GM18519 (cell line): ENCODE data around the gene PTTG1IP2.
"Not testable (repeated sequence)": the region's sequence is repeated elsewhere in the genome, so short reads cannot be mapped to it uniquely, and the experiment has no call there.

Experiments used
- ATAC-seq: cut with Tn5 transposase; IDR thresholded peaks from one replicate; pipeline ENCODE4 v1.9.1; 2021; ENCODE audit warnings: mild to moderate bottlenecking, moderate library complexity; ENCODE audit not compliant: unreplicated experiment, low FRiP score

Gene PTTG1IP2

DNA sequence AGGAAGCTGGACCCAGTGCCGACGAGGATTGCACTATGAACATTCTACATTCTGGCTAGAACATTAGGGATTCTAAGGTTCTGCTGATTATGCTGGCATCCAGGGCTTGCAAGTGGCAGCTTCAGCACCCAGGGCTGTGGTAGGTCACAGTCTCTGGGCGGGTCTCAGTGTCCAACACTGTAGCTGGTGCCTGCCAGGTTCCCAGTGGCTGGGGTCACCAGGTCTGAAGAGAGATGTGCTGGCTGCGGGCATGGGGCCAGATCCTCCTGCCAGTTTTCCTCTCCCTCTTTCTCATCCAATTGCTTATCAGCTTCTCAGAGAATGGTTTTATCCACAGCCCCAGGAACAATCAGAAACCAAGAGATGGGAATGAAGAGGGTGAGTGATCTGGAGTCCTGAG, at the start of gene PTTG1IP2:
TSS of gene PTTG1IP2 (plus strand) at position 86 of the 400 bp plus-strand sequence. CDS start at position 234, 148 bp downstream.
- ATAC-seq = no peak

DNA sequence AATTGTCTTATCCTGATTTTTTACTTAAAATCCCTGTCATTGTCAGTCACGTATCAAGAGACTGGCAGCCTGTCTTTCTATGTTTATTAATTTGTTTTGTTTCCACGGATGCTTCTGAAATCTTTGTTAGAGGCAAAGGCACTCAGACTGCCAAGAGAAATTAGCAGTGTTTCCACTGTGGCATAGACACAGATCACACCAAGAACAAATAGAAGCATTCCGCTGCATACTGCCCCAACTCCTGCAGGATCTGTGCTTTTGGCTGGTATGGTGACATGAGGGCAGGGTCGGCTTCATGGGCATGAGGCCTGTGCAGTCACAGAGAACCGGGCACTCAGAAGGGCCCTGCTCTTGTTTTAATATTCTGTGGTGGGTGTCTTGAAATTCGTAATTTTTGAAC, 47.8 kb upstream of the PTTG1IP2 start:
- ATAC-seq = no peak

DNA sequence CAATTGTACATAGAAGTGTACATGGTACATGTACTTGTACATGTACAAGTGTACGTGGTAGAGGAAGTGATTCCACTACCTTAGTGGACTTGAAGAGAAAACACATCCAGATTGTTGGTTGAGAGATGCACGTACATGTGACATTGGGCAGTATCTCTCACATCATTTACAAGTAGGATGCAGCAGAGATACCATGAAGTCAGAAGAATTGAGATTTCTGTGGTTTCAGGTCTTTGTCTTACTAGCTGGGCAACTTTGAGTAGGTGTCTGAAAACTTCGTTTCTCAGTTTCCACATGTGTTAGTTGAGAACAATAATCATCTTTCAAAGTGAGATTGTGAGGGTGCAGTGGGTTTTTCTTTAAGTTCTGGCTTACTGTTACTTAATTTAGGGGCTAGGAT, 44.7 kb upstream of the PTTG1IP2 start:
- peak; percentile 98 for ATAC-seq

DNA sequence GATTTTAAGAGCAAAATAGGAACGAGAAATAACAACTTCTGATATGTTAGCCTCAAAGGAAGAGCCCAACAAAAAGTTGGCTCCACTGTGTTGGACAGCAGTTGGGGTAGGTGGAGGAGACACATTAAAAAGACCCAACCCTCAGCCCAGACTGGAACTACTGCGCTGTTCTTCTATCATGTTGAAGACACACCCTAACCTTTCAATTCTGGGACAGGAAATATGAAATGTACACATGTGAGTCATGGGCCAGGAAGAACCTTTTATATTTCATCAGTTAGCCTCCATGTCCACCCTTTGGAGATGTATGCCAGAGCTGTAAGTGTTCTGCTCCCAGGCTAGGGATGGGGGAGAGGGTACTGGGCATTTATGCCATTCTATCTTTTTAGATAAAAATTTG, 44.1 kb upstream of the PTTG1IP2 start:
- ATAC-seq = no peak

DNA sequence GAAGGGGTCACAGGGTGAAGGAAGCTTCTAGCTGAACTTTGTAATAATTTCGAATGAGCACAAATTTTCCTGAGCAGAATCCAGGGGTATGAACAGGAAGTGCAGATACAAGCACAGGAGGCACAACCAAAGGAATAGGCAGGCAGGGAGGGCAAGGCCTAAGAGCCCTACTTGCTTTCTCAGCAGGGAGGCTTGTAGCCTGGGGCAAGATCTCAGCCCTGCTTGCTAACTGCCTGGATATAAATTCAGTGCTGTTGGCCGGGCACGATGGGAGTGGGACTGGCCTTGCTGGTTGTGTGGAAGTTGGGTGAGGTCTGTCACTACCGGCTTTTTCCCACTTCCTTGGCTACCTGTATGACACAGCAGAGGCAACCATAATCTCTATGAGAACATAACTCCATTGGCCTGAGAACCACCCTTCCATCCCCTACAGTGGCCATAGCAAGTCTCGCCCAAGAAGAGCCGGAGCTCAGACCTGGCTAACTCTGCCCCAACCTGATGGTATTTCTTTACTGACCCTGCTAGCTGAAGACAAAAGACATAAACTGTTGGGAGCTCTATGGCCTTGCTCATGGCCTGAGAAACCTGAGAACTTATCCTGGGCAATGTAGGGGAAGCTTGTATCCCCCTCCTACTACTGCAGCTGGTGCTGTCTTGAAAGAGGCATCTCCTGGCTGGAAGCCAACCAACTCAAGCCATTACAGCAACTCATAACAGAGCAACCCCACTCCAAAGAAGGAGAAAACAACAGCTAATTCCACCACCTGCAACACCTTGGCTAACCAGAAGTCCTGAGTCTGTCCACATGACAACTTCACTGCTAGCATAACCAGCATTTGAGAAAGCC, 38.6 kb upstream of the PTTG1IP2 start:
- no peak for ATAC-seq

DNA sequence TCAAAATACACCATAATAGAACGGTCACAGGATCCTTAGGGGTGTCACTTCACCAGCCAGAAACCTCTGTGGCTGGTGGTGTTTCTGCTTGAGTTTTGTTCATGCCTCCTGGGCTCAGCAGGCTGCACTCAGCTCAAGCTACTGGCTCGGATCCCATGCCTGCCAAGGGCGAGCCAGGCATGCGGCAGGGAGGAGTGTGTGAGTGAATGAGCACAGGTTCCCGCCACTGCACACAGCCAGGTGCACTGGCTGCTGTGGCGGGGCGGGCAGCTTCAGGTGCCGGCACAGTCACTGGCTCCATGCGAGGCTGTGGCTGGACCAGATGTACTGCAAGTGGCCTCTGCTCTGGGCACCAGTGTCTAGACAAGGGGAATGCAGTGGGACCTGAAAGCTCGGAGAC, 36.7 kb upstream of the PTTG1IP2 start:
- no peak for ATAC-seq

DNA sequence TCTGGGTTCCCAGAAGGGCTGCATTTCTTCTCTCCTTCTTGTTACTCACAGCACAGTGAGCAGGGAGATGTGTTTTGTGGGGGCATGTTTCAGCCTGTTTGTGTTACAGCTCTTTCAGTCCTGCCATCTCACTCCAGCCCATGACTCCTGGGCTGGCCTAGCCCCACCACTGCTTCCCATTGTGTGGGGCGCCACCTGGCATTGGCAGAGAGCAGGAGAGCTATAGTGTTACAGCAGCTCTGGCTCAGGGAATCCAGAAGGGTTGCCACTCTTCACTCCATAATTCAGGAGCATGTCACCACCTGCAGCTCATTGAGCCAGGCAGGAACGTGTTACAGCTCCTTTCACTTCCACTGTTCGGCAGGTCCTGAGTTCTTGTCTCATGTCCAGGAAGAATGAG, 36.2 kb upstream of the PTTG1IP2 start:
- no peak for ATAC-seq

DNA sequence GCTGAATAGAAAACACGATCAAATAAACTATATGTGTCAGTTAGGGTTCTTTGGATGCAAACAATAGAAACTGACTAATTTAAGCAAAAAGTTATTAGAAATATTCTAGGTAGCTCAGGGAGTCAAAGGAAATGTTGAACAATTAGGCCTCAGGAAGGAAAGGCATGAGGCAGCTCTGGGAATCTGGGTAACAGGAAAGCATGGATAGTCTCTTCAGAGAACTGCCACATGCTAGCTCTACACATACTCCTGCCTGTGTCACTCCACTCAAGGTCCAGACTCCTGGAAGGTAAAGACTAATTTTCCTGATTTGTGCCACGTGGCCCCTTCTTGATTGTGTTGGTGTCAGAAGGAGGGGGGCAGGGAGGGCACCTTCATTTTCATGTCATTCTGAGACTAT, 23.8 kb upstream of the PTTG1IP2 start:
- ATAC-seq = no peak

DNA sequence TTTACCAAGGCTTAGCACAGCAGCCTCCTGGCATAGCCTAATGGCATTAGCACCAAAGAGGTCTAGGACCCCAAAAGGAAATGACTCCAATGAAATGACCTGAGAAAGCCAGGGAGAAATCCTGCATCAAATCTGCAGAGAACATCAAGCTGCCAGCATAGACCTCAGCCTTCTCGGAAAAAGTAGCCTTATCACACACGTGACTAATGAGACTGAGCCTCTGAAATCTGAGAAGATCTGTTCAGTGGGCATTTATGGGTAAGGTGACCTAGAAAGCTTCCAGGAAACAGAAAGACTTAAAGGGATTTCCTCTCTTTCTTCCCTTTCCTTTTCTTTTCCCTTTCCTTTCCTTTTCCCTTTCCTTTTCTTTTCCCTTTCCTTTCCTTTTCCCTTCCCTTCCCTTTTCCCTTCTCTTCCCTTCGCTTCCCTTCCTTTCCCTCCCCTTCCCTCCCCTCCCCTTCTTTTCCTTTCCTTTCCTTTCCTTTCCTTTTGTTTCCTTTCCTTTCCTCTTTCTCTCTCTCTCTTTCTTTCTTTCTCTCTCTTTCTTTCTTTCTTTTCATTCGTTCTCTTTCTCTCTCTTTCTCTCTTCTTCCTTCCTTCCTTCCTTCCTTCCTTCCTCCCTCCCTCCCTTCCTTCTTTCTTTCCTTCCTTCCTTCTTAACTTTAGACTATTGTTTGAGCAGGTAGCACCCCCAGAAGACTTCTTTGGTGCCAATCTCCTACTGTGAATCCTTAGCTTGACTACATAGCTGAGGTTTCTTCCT, 23.1 kb upstream of the PTTG1IP2 start:
- no peak for ATAC-seq

DNA sequence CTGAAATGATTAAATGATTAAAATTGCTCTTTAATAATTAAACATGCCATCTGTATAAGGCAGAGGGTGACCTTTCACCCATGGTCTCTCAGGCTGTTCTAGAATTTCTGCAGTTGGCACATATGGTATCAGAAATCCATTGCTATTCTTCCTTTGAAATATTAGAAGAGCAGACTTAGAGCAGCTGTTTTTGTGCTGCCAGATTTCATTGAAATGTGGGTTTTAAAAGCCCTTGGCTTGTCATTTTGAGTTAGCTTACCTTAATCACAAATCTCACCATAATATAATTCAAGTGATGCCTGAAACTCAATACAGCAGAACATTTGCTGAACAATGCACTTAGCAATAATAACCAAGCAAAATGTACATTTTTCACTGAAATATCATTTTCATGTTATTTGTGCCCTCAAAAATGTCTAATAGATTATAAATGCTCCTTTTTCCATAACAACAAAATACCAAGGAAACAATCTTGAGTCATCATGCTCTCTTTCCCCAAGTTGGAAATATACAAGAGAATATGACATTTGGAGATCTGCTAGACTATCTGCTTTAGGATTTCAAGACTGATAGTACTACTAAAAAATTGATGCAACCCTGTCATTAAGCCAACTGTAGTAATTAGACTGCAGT, 16.1 kb upstream of the PTTG1IP2 start:
- no peak for ATAC-seq

DNA sequence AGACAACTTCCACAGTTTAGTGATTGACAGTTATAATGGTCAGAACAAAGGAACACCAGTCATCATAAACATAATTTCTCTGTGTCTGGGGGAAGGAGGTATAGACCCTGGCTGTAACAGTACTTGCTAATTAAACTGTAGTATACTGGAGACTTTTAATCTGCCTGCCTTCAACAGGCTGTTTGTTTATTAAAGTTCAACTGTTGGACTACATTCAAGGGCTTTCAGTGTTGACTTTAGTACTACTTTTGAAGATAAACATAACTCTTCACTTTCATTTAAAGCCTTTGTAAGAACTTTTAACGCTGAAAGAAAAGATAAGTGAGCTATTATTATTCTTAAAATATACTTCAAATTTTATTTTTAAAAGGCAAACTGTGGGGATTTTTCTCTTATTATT, 15.5 kb upstream of the PTTG1IP2 start:
- ATAC-seq = no peak

DNA sequence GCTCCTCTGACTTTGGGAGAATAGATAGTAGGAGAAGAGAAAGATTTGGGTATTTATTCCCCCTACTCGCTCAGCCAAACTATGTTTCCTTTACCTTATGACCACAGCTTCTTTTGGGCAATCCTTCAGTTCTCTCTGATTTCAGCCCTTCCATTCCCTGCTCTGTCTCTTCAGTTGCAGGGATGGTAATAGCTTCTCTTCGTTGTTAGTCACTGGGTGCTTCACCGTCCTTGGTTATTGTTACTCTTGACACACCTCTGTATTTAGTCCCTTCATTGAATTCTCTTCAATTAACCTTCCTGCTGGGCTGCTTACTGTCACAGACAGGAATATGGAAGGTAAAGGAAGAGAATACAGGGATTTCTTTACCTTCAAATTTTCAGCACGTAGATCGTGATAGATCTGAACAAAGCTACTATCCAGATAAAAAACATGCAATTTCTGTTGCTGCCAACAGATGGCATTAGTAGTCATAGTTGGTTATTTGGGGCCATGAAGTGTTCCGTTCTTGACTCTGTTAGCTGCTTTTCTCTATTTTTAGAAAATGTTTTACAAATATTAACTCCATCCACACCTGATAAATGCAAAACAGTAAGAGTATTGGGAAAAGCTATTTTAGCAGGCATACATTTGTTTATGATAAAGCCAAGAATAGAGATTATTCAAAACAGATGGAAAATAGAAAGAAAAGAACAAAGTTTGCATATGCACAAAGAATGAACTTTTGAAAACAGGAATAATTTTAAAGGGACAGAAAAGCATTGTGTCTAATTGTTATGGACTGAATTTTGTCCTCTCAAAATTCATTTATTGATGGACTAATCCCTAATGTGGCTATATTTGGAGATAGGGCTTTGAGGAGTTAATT, 14.0 kb upstream of the PTTG1IP2 start:
- peak; percentile 91 for ATAC-seq

DNA sequence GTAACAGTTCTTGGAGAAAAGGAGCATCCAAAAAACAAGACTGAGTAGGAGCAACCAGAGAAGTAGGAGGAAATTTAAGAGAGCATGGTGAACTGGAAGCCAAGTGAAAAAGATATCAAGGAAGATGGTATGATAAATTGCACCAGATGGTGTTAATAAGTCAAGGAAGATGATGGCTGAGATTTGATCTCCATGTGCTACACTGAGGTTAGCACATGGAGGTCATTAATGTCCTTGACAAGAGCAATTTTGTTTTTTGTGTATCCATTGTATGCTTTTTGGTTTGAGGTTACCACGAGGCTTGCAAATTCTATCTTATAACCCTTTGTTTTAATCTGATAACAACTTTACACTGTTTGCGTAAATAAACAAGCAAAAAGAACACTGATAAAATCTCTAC, 11.3 kb upstream of the PTTG1IP2 start:
- ATAC-seq = no peak

DNA sequence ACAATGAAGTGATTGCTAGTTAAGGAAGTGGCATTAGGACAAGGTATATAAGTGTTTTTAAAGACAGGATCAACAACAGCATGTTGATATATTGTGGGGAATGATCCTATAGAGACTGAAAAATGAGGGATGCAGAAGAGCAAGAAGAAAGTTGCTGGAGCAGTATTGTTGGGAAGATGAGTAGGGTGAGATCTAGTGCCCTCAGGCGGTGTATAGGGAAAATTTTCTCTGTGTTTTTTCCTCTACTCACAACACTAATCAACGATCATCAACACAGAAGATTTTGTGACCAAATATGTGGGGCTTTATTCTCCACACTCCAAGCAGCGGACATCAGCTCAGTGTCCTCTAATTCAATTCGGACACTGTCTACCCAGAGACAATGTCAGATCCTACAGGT, 9.6 kb upstream of the PTTG1IP2 start:
- no peak for ATAC-seq

DNA sequence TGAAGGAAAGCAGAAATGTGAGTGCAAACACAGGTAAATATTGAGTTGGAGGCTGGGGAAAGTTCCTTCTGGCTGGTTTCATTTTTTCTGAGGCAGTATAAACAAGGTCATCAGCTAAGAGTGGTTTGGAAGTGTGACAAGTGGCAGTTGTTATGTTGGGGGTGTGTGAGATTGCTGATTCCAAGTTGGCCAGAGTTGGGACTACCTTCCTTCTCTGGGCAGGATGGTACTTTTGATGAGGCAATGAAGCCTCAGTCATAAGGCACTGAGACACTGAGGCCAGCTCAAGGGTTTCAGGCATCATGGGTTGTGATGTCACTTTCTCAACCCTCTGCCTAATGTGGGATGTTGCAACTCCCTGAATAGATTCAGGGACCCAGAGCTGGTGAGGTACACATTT, 8.2 kb upstream of the PTTG1IP2 start:
- ATAC-seq = no peak

DNA sequence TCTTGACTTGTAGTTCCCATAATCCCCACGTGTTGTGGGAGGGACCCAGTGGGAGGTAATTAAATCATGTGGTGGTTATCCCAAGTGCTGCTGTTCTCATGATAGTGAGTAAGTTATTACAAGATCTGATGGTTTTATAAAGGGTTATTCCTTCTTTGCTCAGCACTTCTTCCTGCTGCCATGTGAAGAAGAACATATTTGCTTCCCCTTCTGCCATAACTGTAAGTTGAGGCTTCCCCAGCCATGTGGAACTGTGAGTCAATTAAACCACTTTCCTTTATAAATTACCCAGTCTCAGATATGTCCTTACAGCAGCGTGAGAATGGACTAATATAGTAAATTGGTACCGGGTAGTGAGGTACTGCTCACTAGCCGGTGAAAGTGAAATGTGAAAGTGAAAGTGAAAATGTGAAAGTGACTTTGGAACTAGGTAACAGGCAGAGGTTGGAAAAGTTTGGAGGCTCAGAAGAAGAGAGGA, 6.2 kb upstream of the PTTG1IP2 start:
- ATAC-seq = not testable (repeated sequence)

DNA sequence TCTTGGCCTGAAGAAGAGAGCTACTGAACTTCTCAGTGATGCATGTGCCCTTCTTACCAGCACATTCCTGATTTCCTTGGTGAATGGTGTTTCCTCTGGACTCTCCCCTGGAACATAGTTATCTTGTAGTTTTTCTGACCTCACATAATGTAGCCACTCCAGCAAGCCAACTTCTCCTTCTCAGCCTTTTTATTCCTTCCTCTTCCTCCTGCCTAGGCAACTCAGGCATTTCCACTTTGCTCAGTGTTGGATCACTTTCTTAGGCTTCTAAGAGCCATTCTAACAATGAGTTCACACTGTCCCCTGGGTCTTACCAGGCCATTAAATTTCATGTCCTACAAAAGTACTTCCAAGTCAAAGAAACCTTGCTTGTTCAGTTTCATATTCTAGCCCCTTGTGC, 3.6 kb upstream of the PTTG1IP2 start:
- no peak for ATAC-seq

DNA sequence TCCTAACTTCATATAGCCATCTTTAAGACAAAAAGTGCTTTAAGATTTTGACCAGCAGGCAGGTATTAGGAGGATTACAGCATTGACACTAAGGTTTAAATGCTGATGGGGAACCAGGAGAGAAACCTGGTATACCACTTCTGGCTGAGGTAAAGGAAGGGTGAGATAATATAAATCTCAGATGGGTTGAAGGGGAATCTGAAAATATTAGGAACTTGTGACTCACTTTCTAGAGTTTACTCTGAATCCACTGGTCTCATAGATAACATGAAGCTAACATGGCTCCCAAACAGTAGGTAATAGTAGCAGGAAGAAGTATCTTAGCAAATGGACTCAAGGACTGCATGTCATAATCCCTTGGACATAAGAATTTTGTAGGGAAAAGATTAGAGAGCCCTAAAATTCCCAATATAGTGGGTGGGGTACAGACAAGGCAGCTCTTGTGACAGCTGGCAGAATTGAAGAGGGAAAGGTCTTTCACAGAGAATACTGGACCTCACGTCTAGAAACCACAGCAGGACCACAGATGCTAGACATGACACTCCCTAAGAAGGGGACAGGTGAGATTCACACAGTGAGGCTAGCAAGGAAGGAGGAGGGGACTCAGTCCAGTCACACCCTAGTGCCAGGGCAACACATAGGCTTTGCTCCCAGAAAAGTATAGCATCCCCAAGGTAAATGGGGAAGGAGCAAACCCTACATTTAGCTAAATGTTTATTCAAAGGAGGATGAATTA, 3.5 kb downstream of the PTTG1IP2 start:
- no peak for ATAC-seq

DNA sequence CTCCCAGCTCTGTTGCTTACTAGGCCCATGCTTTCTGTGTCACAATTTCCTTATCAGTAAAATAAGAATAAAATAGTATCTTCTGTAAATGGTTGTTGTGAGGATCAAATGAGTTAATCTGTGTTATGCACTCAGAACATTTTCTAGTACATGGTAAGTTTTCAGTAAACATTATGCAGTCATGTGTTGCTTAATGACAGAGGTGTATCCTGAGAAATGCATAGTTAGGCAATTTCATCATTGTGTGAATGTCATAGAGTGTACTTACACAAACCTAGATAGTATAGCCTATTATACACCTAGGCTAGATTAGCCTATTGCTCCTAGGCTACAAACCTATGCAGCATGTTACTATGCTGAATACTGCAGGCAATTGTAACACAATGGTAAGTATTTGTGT, 4.4 kb downstream of the PTTG1IP2 start:
- no peak for ATAC-seq
